NK-92 (cell line): Measurements from ENCODE around the gene FARP1.

Experiments
- DNase-seq: peaks from one replicate; lab custom pipeline; 2025; ENCODE audit not compliant: unreplicated experiment; lab: John Stamatoyannopoulos, UW

Gene FARP1

GRCh38 chr13:98439896-98440295 lies 297.0 kb downstream of the FARP1 start:
- no peak for DNase-seq

- DNase-seq: no peak
Measured at GRCh38 chr13:98440390-98441055, 297.6 kb downstream of the FARP1 start.

GRCh38 chr13:98441056-98441676 lies 298.3 kb downstream of the FARP1 start:
- DNase-seq: no peak

GRCh38 chr13:98442391-98443230 lies 299.7 kb downstream of the FARP1 start:
- DNase-seq: no peak

- DNase-seq: no peak
Measured at GRCh38 chr13:98443329-98443728, 300.4 kb downstream of the FARP1 start.

GRCh38 chr13:98443800-98444325 lies 301.0 kb downstream of the FARP1 start:
- DNase-seq: no peak

GRCh38 chr13:98444381-98444780 lies 301.5 kb downstream of the FARP1 start:
- no peak for DNase-seq

- no peak for DNase-seq
Measured at GRCh38 chr13:98445340-98446233, 302.7 kb downstream of the FARP1 start.

GRCh38 chr13:98446234-98446621 lies 303.3 kb downstream of the FARP1 start:
- DNase-seq: no peak

- DNase-seq: no peak
Measured at GRCh38 chr13:98447130-98447529, 304.2 kb downstream of the FARP1 start.

- no peak for DNase-seq
Measured at GRCh38 chr13:98447881-98448641, 305.2 kb downstream of the FARP1 start.

- DNase-seq: no peak
Measured at GRCh38 chr13:98448642-98448928, 305.7 kb downstream of the FARP1 start.

- DNase-seq: no peak
Measured at GRCh38 chr13:98449273-98449672, 306.4 kb downstream of the FARP1 start.

GRCh38 chr13:98450026-98450425 lies 307.1 kb downstream of the FARP1 start:
- no peak for DNase-seq

GRCh38 chr13:98450539-98451111 lies 307.7 kb downstream of the FARP1 start:
- no peak for DNase-seq

- no peak for DNase-seq
Measured at GRCh38 chr13:98451676-98452470, 309.0 kb downstream of the FARP1 start.

- DNase-seq: no peak
Measured at GRCh38 chr13:98452851-98453843, 310.3 kb downstream of the FARP1 start.

- no peak for DNase-seq
Measured at GRCh38 chr13:98454389-98454881, 311.5 kb downstream of the FARP1 start.
